ENCODE data around the gene CCDC7.
"Not testable (repeated sequence)": the region's sequence is repeated elsewhere in the genome, so short reads cannot be mapped to it uniquely, and the experiment has no call there.

CCDC7 gene

DNA sequence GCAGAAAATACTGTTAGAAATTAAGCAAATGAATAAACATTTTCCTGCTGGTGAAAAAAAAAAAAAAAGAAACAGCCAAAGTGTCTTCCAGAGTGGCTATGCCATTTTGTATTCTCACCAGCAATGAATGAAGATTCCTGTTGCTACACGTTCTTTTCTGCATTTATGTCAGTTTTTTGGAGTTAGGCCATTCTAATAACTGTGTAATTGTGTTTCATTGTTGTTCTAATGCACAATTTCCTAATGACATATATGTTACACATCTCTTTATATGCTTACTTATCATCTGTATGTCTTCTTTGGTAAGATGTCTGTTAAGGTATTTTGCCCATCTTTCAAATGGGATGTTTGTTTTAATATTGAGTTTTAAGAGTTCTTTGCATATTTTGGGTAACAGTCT lies 298.4 kb downstream of the CCDC7 start:
- DNase-seq: no peak

DNA sequence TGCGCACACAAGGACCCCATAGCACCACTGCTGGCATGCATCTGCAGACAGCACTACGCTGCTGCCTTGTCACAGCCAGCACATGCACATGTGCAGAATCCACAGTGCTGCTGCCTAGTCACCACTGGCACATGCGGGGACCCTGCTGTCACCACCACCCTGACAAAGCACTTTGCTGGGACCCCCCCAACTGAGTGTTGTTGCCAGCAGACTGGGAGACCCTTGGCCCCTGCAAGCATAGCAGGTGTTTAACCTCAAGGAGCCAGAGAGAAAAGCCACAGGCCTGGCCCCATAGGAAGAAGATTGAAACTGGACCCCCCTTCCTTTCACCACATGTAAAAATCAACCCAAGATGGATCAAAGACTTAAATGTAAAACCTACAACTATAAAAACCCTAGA lies 300.9 kb downstream of the CCDC7 start:
- DNase-seq: no peak

DNA sequence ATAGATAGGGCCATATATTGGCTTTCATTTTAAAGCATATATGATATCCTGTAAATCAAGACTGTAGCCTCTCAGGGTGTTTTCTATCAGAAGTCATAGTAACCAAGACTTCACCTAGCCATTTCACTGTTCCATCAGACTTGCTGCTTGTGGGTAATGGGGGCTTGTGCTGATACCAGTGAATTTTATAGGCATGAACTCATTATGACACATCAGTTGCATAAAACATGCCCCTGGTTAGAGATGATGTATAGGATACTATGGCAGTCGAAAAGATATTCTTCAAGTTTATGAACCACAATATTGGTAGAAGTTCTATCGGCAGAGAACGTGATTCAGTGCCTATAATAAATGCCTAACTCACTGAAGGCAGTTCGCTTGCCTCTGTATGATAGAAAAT lies 305.6 kb downstream of the CCDC7 start:
- no peak for DNase-seq

DNA sequence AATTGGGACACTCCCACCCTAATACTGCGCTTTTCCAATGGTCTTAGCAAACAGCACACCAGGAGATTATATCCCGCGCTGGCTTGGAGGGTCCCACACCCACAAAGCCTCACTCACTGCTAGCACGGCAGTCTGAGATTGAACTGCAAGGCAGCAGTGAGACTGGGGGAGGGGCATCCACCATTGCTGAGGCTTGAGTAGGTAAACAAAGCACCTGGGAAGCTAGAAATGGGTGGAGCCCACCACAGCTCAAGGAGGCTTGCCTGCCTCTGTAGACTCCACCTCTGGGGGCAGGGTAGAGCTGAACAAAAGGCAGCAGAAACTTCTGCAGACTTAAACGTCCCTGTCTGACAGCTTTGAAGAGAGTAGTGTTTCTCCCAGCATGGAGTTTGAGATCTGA lies 309.0 kb downstream of the CCDC7 start:
- DNase-seq: not testable (repeated sequence)

DNA sequence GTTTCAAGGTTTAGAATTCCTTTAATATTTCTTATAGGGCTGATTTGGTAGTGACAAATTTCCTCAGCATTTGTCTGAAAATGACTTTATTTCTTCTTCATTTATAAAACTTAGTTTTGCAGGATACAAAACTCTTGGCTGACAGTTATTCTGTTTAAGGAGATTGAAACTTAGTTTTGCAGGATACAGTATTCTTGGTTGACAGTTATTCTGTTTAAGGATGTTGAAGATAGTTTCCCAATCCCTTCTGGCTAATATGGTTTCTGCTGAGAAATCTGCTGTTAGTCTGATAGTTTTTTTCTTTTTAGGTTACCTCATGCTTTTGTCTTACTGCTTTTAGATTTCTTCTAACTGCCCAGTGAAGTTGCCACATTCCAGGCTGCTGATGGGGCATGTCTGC lies 325.3 kb downstream of the CCDC7 start:
- no peak for DNase-seq

DNA sequence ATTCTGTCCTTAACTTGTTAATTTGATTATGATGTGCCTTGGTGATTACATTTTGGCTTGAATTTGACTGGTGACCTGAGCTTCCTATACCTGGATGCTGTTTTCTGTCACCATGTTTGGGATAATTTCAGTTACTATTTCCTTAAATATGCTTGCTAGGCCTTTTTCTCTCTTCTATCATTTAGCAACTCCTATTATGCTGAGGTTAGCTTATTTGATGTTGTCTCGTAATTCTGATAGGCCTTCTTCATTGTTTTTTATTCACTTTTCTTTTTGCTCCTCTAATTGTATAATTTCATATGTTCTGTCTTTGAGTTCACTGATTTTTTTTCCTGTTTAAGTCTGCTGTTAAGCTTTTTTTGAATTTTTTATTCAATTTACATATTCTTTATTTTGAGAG lies 327.2 kb downstream of the CCDC7 start:
- no peak for DNase-seq

DNA sequence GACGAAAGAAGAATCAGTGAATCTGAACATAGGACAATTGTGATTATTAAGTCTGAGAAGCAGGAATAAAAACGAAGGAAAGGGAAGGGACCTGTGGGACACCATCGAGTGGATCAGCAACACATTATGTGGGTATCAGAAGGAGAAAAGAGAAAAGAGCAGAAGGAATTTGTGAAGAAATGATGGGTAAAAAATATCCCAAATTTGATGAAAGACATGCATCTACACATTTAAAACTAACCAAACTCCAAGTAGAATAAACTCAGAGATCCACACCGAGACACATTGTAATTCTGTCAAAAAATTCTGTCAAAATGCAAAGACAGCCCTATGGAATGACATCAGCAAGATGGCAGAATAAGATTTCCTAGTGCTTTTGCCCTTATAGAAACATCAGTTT lies 341.0 kb downstream of the CCDC7 start:
- DNase-seq: no peak

DNA sequence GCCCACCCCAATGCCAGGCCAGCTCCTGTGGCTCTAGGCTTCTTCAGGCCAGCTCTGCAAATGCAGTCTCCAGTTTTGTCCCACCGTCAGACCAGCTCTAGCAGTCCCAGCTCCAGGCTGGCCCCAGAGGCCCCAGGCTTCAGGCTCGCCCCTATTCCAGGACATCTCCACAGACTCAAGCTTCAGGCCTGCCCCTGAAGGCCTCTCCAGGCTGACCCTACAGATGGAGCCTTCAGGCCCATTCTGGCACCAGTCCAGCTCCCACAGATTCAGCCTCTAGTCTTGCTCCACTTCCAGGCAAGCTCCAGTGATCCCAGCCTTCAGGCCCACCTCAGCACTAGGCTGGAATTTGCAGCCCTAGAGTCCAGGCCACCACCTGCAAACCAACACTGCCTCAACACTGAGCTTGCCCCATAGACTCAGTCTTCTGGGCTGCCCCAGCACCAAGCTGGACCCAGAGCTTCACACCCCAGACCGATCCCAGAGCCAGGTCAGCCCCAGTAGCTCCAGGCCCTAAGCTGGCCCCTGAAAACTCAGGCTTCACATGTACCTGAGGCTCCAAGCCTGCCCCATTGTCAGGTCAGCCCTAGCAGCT lies 341.8 kb downstream of the CCDC7 start:
- no peak for DNase-seq

DNA sequence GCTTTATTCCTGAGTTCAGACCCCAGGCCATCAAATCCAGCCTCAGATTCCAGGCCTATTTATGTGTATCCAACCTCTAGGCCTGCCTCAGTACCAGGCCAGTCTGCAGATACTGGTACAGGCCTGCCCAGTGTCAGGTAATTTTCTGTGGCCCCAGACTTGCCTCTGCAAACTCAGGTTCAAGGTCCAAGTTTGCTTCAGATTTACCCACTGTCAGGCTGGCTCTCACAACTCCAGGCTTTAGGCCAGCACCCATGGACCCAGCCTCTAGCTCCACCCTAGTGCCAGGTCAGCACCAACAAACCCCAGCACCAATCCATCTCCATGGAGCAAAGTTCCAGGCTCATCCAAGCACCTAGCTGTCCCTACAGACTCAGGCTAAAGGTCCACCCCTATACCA lies 342.4 kb downstream of the CCDC7 start:
- DNase-seq: no peak

DNA sequence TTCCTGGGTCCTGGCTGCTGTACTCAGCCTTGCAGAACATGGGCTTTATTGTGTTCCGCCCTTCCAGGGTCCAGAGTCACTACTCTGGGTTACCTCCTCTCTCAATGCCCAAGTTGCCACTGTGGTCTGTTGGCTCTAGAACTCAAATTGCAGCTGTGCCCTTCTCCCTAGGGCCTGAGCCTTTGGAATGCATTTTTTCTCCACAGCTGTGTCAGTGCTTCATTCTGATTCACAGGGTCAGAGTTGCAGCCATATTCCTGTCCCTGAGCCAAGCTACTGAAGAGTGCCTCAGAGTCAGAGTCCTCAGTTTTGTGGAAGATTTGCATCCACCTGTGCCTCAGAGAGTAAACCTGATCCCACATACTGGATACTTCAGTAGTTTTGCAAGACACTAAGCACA lies 344.5 kb downstream of the CCDC7 start:
- DNase-seq: no peak

DNA sequence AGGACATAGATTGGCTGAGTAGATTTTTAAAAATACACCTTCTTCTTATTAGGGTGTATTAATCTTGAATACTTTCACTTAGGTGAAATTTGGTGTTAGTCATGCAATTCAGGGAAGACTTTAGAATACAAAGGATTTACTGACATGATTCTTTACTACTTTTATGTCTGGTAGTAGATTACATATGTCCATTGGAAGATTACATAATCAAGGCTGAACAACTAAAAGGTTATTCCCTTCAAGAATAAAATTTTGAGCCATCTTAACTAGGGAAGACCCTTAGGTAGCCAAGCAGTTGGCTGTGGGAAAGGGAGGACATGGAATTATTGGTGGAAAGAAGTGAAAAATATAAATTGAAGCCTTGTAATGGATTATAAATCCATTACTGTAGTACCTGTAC lies 347.1 kb downstream of the CCDC7 start:
- DNase-seq: no peak

DNA sequence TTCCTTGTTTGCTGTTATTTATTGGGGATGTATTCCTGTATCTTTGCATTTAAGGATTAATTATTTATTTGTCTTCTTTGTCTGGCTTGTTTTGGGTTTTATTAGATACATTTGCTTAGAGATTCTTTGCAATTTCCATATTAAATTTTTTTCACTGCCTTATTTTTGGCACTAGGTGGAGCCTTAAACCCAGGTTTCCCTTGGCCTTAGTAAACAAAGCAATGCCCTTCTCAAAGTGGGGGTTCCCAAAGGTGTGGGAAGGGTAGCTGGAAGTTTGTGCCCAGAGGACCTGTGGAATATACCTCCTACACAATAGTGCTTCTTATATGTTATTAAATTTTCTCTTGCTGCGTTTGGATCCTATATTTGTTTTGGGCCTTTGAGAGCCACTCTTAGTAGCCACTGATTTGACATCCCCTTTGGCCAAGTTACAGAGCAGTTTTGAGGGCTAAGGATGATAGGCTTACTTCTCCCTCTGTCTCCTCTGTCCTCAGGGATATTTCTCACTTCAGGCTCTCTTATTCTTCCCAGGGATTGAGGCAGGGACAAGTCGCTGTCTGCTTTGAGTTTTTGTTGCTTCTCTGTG lies 349.8 kb downstream of the CCDC7 start:
- peak; percentile 39 for DNase-seq

DNA sequence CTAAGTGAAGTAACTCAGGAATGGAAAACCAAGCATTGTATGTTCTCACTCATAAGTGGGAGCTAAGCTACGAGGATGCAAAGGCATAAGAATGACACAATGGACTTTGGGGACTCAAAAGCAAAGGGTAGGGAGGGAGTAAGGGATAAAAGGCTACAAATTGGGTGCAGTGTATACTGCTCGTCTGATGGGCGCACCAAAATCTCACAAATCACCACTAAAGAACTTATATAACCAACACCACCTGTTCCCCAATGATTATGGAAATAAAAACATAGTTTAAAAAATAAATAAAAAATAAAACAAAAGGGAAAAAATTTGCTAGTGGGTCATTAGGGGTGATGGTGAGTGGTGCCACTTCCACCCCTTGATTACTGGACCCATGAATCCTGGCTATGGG lies 351.5 kb downstream of the CCDC7 start:
- DNase-seq: not testable (repeated sequence)

DNA sequence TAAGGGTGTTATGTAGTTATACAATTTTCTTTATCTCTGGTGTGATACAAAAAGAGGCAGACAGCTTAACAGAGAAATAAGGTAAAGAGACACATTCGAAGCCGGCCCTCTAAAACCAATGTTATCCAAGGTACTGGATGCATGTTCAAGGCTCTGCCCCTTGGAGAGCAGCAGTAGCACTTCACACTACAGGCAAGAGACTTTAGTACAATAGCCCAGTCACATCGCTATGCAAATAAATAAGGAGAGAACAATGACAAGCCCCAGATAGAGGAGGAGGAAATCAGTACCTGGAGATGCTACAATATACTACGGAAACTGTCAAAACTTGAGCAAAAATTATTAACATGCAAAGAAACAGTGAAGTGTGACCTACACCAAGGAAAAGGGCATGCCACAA lies 401.0 kb downstream of the CCDC7 start:
- no peak for DNase-seq

DNA sequence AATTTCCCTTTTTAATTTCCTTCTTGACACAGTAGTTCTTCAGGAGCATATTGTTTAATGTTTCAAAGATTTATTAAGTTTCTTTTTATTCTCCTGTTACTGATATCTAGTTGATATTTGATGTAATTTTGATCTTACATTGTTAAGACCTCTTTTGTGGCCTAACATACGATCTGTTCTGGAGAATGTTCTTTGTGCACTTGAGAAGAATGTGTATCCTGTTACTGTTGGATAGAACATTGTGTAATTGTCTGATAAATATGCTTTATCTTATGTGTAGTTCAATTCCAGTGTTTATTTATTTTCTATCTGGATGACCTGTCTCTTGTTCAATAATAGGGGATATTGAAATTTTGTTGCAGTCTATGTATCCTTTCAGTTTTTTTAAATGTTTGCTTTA lies 405.4 kb downstream of the CCDC7 start:
- DNase-seq: no peak

DNA sequence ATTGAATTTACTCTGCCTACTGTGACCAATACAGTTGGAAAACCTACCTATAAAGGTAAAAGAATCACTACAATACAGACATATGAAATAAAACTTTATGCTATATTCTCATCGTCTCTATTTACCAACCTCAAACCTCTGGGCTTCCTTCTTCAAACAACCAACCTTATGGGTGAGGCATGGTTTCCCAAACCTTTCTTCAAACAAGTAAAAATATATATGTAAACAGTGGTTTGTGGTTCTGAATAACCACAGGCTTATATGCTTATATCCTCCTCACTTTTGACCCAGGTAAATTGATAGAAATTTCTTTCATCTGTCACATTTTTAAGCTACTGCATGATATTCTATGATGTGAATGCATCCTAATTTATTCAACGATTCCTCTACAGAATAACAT lies 408.5 kb downstream of the CCDC7 start:
- no peak for DNase-seq

DNA sequence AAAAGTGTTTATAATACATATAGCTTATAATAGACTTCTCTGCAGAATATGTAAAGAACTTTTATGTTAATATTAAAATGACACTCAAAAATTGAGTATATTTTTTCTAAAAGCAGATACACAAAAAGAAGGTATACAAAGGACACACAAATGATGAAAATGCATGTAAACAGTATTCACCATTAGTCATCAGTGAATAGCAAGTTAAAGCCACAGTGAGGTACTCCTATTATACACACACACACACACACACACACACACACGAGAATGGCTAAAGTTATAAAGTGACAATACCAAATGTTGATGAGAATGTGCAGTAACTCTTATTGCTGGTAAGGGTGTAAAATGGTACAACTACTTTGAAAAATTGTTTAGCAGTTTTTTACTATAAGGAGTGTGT lies 419.2 kb downstream of the CCDC7 start:
- DNase-seq: no peak

DNA sequence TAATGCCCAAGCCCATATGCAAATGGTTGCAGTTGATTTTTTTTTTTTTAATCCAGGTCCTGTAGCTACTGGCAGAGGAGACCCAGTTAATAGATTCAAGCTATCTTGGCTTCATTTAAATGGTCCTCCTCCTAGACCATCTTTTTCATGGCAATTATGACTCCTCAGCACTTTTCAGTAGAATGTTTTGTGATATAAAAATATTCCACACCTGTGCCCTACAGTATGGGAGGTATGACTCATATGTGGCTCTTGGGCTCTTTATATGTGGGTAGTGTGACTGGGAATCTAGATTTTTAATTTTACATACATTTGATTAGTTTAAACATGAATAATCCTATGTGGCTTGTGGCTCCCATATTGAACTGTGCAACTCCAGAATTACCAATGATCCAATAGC lies 432.0 kb downstream of the CCDC7 start:
- DNase-seq: no peak

DNA sequence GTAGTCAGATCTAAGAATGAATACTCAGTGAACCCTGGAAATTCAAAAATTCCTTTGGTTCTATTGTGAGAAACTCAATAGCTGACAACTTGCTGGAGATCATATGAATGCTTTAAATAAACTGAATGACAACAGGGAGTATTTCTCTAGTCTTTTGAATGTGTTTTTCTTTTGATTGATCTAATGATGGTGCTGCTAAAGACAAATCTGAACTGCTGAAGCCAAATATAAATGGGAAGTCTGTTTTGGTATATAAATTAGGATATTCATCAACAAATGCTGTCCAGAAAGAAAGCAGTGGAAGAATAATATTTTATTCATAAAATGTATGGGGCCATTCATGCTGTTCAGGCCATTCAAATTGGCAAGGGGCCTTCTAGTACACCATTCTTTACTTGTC lies 432.7 kb downstream of the CCDC7 start:
- DNase-seq: no peak

DNA sequence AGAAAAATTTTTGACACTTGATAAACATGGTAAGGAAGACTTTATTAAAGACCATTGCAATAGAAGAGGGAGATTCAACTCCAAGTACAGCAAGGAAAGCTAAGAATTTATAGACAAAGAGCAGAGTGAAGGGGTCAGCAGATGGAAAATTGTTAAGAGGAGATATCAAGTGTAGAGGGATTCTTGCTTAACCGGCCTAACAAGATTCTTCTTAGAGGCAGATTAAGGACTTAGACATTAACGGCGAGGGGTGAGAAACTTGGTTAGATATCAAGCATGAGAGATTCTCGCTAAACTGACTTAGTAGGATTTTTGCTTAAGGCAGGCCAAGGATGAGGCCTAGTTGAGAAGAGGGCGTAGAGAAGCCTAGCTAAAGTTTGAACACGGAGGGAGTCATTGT lies 436.1 kb downstream of the CCDC7 start:
- DNase-seq: no peak

DNA sequence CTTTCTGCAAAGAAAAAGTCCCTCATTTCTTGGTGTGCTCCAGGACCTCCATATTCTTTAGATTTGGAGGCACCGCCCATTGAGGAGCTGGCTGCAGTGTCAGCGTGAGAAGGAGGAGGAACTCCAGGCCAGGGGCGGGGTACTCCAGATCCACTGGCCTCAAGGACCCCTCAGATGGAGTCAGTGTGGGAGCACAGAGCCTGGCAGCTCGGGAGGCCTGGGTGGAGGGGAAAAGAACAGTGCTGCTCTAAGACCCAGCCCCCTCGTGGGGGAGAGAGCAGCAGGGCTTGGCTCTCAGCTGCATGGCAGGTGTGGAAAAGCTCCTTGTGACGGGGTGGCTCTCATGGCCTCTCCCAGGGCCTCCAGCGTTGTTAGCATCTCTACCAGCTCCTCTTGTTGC lies 441.5 kb downstream of the CCDC7 start:
- no peak for DNase-seq

DNA sequence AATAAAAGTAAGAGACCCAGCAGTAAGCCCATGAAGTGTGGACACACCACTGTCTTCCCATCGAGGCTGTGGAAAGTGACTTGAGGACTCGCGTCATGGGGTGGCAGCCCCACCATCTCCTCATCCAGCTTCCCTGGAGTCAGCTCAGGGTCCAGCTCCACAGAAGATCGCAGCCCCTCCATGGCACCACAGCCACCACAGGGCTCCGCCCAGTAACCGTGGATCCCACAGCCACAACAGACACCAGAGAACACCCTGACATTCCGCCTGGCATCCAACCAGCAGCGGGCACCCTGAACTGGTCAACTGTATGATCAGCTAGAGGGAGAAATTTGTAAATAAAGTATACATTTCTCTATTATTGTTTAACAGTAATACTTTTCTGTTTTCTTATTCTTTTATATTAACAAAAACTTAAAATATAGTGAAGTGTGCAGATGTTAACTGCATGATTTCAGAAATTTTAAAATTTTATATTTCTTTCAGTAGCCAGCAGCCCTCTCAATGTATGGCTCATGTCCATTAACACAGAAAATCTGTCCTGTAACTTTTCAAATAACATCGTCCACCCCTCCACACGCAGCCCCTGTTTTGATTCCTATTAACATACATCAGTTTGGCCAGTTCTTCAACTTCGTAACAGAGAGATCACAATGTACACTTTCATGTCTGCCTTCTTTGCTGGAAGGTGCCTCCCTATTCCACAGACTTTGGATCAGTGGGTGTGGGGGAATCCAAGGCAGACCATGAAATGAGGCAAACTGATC lies 442.4 kb downstream of the CCDC7 start:
- DNase-seq: no peak

DNA sequence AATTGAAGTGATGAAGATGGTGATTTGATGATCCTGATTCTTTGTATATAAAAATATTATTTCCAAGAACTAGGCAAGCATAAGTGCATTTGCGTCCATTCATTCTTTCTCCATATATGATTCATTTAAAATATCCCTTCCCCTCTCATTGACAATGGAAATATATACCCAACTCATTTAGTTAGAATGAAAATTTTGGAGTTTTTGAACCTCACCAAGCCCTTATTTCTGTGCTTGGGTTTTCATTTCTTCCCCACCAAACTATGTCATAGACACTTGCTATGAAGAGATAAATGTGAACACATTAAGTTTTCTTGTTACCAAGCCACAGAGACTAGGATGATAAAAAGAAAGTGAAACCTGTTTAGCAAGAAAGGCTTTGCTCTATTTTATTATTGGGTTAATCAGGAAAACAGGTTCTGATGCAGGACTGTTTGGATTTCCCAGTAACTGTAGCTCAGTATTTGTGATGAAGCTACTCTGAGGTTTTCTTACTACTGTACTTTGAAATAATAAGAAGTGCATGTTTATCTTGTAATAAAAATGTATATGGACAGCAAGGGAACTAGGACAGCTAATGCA lies 443.8 kb downstream of the CCDC7 start:
- no peak for DNase-seq

DNA sequence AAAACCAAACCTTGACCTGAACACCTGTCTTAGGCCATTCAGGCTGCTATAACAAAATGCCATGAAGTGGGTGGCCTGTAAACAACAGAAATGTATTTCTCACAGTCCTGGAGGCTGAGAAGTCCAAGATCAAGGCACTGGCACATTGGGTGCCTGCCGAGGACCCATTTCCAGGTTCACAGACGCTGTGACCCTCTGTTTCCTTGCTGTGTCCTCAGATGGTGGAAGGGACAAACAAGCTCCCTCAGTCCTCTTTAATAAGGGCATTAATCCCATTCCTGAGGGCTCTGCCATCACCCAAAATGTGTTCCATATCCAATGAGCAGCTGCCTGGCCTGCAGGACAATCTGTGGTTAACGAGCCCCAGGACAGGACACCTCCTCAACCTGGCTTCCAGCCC lies 444.5 kb downstream of the CCDC7 start:
- no peak for DNase-seq
